C4-2B (cell line): Measurements from ENCODE around the gene SLC23A1.

Experiments used
- CTCF ChIP-seq: fragments of 450-650 bp; conservative IDR thresholded peaks from 2 replicates; pipeline ENCODE4 v1.5.1; 2017; ENCODE audit warnings: mild to moderate bottlenecking
- ZFX ChIP-seq: fragments of 450-650 bp; IDR thresholded peaks from 2 replicates; pipeline ENCODE4 v1.6.1; 2017

GRCh38 chr5:139401546-139401945 lies 18.4 kb upstream of the SLC23A1 start:
- TF ChIP-seq CTCF (no peak), ZFX (no peak)
